Measurements from ENCODE around the gene CRYGA. TPM values are rescaled to one million over a fixed set of nuclear protein-coding genes. Genes with fewer than 3 reads are reported as not detected.

Gene CRYGA
- total RNA-seq, 1 experiment from 2014 or later = not detected

DNA sequence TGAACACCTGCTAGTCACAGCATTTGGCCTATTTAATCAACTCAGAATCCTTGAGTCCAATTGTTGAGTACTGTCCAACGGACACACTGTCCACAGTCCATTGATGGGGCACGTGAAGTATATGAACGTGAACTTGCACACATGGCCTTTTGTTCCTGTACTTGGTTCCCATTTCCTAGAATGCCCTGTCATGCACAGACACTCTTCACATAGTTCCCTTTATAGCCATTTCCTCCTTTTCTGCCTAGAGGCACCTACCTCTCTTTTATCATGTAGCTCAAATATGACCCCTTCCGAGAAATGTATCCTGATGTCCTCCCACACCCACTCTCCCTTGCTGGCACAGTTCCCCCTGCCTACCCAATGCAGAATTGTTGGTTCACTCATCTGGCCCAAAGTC, 8.7 kb upstream of the CRYGA start:
- POLR2A ChIA-PET (ENCODE audit: unreplicated experiment) = no interaction called here
- Histone ChIP-seq H3K4me1 (replicated peaks; ENCODE audit: insufficient read depth) (peaks cover 4% of the 10 kb centered on the region), H3K79me2 (ENCODE audit: low read depth) (no peaks in the 10 kb centered on the region), H4K20me1 (ENCODE audit: insufficient read depth) (no peaks in the 10 kb centered on the region), H3K9me2 (ENCODE audit: insufficient read depth) (no peaks in the 10 kb centered on the region), H3K27ac (no peak overlapping the region), H3K36me3 (ENCODE audit: low read depth) (no peaks in the 10 kb centered on the region), H2AFZ (no peak overlapping the region), H3K4me3 (no peak overlapping the region), H3K4me2 (no peak overlapping the region), H3F3A (ENCODE audit: insufficient read depth, low read depth) (0 out of 2 replicates have a peak, but pooled peaks cover 3% of the 10 kb centered on the region), H3K27me3 (ENCODE audit: insufficient read depth, low read depth) (no peaks in the 10 kb centered on the region), H3K9me3 (ENCODE audit: insufficient read depth, low read depth) (no peaks in the 10 kb centered on the region)
- TF ChIP-seq EZH2 (IDR thresholded peaks at IDR 0.05; ENCODE audit: low read depth) = no peak
- TF ChIP-seq, protein P1, sequence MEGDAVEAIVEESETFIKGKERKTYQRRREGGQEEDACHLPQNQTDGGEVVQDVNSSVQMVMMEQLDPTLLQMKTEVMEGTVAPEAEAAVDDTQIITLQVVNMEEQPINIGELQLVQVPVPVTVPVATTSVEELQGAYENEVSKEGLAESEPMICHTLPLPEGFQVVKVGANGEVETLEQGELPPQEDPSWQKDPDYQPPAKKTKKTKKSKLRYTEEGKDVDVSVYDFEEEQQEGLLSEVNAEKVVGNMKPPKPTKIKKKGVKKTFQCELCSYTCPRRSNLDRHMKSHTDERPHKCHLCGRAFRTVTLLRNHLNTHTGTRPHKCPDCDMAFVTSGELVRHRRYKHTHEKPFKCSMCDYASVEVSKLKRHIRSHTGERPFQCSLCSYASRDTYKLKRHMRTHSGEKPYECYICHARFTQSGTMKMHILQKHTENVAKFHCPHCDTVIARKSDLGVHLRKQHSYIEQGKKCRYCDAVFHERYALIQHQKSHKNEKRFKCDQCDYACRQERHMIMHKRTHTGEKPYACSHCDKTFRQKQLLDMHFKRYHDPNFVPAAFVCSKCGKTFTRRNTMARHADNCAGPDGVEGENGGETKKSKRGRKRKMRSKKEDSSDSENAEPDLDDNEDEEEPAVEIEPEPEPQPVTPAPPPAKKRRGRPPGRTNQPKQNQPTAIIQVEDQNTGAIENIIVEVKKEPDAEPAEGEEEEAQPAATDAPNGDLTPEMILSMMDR (conservative IDR thresholded peaks at IDR 0.05) = no peak
- intact Hi-C loops (cut with micrococcal nuclease; ENCODE audit: unreplicated experiment) = no loop called here
- DNase-seq = no peak
- BruUV-seq (replicated peaks) = no TSS peak
- CTCF ChIA-PET = no interaction called here

DNA sequence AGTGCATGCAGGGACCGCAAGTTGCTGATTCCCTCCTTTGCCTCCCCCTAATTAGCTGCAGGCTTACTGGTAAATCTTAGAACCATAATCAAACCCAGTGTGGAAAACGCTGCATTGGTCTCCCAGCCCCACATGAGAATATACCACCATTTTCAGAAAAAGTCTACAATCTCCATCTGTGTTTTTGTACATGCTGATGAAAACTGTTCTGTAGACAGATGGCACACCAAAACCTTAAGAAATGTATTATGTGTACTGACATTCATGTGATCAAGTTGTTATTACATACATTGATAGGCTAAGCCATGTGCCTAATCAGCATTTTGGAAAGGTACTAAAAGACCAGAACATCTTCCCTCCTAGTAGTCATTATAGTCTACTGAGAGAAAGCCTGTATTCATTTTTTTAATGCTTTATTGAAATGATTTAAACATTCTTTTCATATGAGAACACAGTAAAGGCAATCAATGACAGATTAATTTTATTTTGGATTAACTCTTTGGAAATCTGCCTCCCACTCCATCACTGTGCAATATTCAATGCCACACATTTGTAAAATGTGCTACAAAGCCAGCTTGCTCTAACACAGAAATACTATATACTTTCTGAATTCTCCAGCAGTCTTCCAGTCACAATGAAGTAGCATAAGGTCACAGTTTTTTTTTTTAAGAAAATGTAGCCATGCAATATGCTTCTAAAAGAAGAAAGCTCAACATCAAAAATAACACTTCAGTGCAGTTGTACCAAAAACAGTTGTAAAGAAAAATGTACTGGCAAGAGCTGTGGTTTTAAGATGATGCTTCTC, 1.8 kb upstream of the CRYGA start:
- Histone ChIP-seq H3F3A (ENCODE audit: insufficient read depth, low read depth) (no peaks in the 10 kb centered on the region), H3K9me2 (ENCODE audit: insufficient read depth) (no peaks in the 10 kb centered on the region), H3K79me2 (ENCODE audit: low read depth) (no peaks in the 10 kb centered on the region), H3K27me3 (ENCODE audit: insufficient read depth, low read depth) (no peaks in the 10 kb centered on the region), H3K36me3 (ENCODE audit: low read depth) (no peaks in the 10 kb centered on the region), H2AFZ (no peak overlapping the region), H3K4me2 (no peak overlapping the region), H3K9me3 (ENCODE audit: insufficient read depth, low read depth) (no peaks in the 10 kb centered on the region), H3K4me1 (replicated peaks; ENCODE audit: insufficient read depth) (no peaks in the 10 kb centered on the region), H3K27ac (no peak overlapping the region), H3K4me3 (no peak overlapping the region), H4K20me1 (ENCODE audit: insufficient read depth) (no peaks in the 10 kb centered on the region)
- intact Hi-C loops (cut with micrococcal nuclease; ENCODE audit: unreplicated experiment) = no loop called here
- no TSS peak for BruUV-seq (replicated peaks)
- ChIA-PET CTCF (no interaction called here), POLR2A (ENCODE audit: unreplicated experiment) (no interaction called here)
- DNase-seq = no peak
- TF ChIP-seq, protein P1 (conservative IDR thresholded peaks at IDR 0.05) = no peak
- no peak for TF ChIP-seq EZH2 (IDR thresholded peaks at IDR 0.05; ENCODE audit: low read depth)

GRCh38 chr2:208156439-208156838, 7.0 kb downstream of the CRYGA start:
- Histone ChIP-seq H2AFZ (no peak overlapping the region), H3K4me2 (no peak overlapping the region), H3K9me2 (ENCODE audit: insufficient read depth) (no peaks in the 10 kb centered on the region), H3F3A (ENCODE audit: insufficient read depth, low read depth) (no peaks in the 10 kb centered on the region), H3K9me3 (ENCODE audit: insufficient read depth, low read depth) (no peaks in the 10 kb centered on the region), H4K20me1 (ENCODE audit: insufficient read depth) (no peaks in the 10 kb centered on the region), H3K36me3 (ENCODE audit: low read depth) (no peaks in the 10 kb centered on the region), H3K27me3 (ENCODE audit: insufficient read depth, low read depth) (no peaks in the 10 kb centered on the region), H3K79me2 (ENCODE audit: low read depth) (no peaks in the 10 kb centered on the region), H3K27ac (no peak overlapping the region), H3K4me3 (no peak overlapping the region), H3K4me1 (replicated peaks; ENCODE audit: insufficient read depth) (no peaks in the 10 kb centered on the region)
- no peak for DNase-seq
- ChIA-PET CTCF (interaction anchor here (0.6 kb wide), 1 partner anchor 94 kb away, joined by 3 read pairs; no protein-coding TSS in a partner anchor), POLR2A (ENCODE audit: unreplicated experiment) (no interaction called here)
- no TSS peak for BruUV-seq (replicated peaks)
- intact Hi-C loops (cut with micrococcal nuclease; ENCODE audit: unreplicated experiment) = no loop called here
- TF ChIP-seq, protein P1 (conservative IDR thresholded peaks at IDR 0.05) = no peak
- no peak for TF ChIP-seq EZH2 (IDR thresholded peaks at IDR 0.05; ENCODE audit: low read depth)
